IPS DF 6.9 (cell line): Measurements from ENCODE around the gene LGALS13.

Source experiments
- DNase-seq: peaks from one replicate; pipeline ENCODE4 v3.0.0-alpha.2; 2013; ENCODE audit warnings: low read depth, low spot score
- H3K27ac ChIP-seq: one replicate; pipeline ENCODE4 v1.5.1; 2013; ENCODE audit warnings: low read length, control low read depth
- H3K27me3 ChIP-seq: 2 replicates; pipeline ENCODE4 v1.6.1; 2013; ENCODE audit warnings: mild to moderate bottlenecking, low read length; ENCODE audit not compliant: control insufficient read depth, insufficient read depth
- H3K36me3 ChIP-seq: 2 replicates; pipeline ENCODE4 v1.6.1; 2013; ENCODE audit warnings: low read length; ENCODE audit not compliant: control insufficient read depth, insufficient read depth
- H3K4me1 ChIP-seq: 2 replicates; pipeline ENCODE4 v1.6.1; 2013; ENCODE audit warnings: low read length; ENCODE audit not compliant: control insufficient read depth, insufficient read depth
- H3K4me3 ChIP-seq: 2 replicates; pipeline ENCODE4 v1.5.1; 2013; ENCODE audit warnings: mild to moderate bottlenecking, low read length
- H3K9me3 ChIP-seq: 2 replicates; pipeline ENCODE4 v1.6.1; 2013; ENCODE audit warnings: low read length, inconsistent platforms; ENCODE audit not compliant: control insufficient read depth, insufficient read depth
- WGBS: extraction: QIAGEN DNeasy Blood & Tissue Kit; methylation state at CpG from one replicate; pipeline ENCODE4 v1.1.7; 2013; ENCODE audit warnings: mixed read lengths, missing lambda C conversion rate; ENCODE audit not compliant: insufficient read length, insufficient coverage; 5-methylcytosine and 5-hydroxymethylcytosine counted together

The LGALS13 gene, protein sequence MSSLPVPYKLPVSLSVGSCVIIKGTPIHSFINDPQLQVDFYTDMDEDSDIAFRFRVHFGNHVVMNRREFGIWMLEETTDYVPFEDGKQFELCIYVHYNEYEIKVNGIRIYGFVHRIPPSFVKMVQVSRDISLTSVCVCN

DNA sequence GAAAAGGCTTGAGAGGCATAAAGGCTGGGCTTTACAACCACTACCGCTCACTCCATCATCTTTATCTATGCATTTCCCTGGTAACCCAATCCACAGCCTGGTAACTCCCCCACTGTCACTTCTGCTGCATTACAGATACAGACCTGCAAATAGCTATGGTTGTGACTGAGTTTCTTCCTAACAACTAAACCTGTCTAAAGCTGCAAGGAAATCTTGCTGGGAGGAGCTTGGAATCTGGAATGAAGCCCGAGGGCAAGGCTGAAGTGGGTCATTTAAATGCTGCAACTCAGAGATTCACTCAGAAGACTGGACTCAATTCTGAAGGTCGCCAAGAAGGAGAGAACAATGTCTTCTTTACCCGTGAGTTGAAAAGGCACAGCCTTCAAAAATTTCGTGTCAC lies at the start of gene LGALS13:
Gene LGALS13, plus strand, starts transcription at position 301 of the 400 bp plus-strand sequence. Its CDS starts 45 bp downstream, at position 346.
- Histone ChIP-seq H3K4me3 (no peak within 1 kb of the TSS), H3K36me3 (no peaks in the 10 kb centered on the region), H3K27ac (no peak within 1 kb of the TSS), H3K9me3 (no peaks in the 10 kb centered on the region), H3K4me1 (no peaks in the 10 kb centered on the region), H3K27me3 (no peaks in the 10 kb centered on the region)
- DNase-seq: no peak
- WGBS: no CpG with 5 or more reads among the region's 5 CpGs

DNA sequence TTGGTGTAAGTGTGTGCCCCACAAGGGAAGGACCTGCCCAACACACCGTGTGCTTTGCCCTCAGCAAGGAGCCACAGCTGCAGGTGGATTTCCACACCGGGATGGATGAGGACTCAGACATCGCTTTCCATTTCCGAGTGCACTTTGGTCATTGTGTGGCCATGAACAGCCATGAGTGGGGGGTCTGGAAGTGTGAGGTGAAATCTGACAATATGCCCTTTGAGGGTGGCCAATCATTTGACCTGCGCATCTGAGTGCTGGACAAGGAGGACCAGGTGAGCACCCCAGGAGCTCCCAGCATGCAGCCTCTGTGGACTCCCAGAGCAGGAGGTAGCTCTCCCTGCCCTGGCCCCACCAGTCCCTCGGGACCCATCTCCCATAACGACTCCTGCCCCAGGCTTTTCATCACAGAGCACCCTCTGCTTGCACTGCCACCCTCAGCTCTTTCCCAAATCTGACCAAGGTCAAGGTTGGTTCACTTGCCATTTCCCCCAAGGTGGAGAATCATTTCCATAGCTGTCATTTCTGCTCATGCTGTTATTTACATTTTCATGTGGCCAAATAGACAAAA lies 49.2 kb upstream of the LGALS13 start:
- DNase-seq: no peak
- no peaks in the 10 kb centered on the region for H3K4me1 ChIP-seq
- WGBS: no CpG with 5 or more reads among the region's 7 CpGs

DNA sequence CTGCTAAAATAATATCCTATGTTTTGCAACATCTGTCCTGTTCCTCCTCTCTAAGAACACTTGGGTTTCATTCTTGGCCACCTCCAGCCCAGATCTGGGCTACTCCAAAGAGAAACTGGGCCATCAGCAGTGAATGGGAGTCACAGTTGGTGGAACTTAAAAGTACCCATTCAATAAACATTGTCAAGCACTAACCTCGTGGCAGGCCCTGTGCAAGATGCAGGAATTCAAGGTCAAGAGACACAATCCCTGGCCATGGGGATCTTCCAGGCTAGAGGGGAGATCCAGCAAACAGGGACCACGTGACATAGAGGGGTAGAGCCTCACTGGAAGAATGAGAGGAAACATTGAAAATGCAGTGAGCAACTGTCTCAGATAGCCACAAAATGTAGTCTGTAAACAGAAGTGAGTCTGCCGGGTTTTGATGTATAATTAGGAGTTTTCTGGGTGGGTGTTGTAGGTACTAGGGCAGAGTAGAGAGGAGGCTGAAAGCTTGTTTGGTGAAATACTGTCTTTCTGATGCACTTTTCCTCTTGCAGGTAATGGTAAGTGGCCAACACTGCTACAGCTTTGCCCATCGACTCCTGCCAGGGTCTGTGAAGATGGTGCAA lies 47.5 kb upstream of the LGALS13 start:
- no peaks in the 10 kb centered on the region for H3K27me3 ChIP-seq
- DNase-seq: no peak
- no peak overlapping the region for H3K27ac ChIP-seq
- H3K4me1 ChIP-seq: no peaks in the 10 kb centered on the region
- no peaks in the 10 kb centered on the region for H3K36me3 ChIP-seq
- no peak overlapping the region for H3K4me3 ChIP-seq
- H3K9me3 ChIP-seq: no peaks in the 10 kb centered on the region
- WGBS: no CpG with 5 or more reads among the region's 4 CpGs

More for the DNA sequence above, 49.2 kb upstream of the LGALS13 start:
- Histone ChIP-seq H3K9me3 (no peaks in the 10 kb centered on the region), H3K27ac (no peak overlapping the region), H3K4me3 (no peak overlapping the region), H3K36me3 (no peaks in the 10 kb centered on the region), H3K27me3 (no peaks in the 10 kb centered on the region)

DNA sequence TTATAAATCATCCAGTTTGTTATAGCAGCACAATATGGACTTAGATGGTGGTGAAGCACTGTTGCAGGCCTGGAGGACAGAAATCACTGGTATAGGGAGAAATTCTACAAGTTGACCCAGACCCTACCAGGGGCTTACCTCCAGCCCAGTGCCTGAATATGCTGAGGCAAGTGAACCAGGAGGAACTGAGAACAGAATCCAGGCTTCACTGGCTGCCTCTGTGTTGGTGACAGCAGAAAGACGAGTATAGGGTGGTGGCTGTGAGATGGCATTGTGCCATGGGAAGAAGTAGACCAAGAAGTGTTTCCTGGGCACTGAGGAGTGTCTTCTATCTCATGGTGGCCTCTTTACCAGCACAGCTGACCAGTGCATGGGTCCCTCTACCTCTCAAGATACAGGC lies 46.4 kb upstream of the LGALS13 start:
- no CpG with 5 or more reads among the region's 1 CpG for WGBS
- Histone ChIP-seq H3K4me3 (no peak overlapping the region), H3K36me3 (no peaks in the 10 kb centered on the region), H3K9me3 (no peaks in the 10 kb centered on the region), H3K27me3 (no peaks in the 10 kb centered on the region), H3K27ac (no peak overlapping the region), H3K4me1 (no peaks in the 10 kb centered on the region)
- no peak for DNase-seq

DNA sequence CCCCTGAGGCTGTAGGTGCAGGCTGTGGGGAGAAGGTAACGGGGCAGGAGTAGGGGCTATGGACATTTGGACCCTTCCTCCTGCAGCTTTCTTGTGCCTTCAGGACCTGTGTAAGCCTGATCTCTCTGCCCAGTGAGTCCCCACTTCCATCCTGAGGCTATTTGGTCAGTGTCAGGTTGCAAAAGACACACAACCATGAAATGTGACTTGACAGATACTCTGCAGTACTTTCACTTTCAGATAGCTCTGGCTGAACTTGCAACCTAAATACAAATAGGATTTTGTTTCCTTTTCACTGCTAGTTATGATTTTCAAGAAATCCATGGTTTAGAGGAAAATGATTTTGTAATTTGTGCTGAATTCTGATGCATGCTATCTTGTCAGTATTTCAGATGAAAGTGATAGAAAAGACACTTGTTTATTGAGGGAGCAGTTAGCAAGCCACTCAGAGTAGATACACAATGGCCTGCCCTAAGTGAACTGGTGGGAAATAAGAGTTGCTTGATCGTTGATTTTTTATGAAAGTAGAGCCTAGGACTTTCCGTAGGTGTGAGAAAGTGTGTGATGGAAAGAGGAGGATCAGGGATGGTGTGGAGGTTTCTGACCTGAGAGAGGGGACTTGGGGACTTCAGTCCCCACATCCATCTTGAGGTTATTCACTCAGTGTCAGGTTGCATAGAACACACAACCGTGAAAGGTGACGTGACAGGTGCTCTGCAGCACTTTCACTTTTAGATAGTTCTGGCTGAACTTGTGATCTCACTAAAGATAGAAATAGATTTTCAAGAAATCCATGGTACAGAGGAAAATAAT lies 44.3 kb upstream of the LGALS13 start:
- no peaks in the 10 kb centered on the region for H3K4me1 ChIP-seq
- 100% methylated on average over 2 of the region's 5 CpGs for WGBS
- H3K27ac ChIP-seq: no peak overlapping the region
- H3K4me3 ChIP-seq: no peak overlapping the region
- DNase-seq: no peak
- no peaks in the 10 kb centered on the region for H3K36me3 ChIP-seq
- no peaks in the 10 kb centered on the region for H3K9me3 ChIP-seq
- no peaks in the 10 kb centered on the region for H3K27me3 ChIP-seq

DNA sequence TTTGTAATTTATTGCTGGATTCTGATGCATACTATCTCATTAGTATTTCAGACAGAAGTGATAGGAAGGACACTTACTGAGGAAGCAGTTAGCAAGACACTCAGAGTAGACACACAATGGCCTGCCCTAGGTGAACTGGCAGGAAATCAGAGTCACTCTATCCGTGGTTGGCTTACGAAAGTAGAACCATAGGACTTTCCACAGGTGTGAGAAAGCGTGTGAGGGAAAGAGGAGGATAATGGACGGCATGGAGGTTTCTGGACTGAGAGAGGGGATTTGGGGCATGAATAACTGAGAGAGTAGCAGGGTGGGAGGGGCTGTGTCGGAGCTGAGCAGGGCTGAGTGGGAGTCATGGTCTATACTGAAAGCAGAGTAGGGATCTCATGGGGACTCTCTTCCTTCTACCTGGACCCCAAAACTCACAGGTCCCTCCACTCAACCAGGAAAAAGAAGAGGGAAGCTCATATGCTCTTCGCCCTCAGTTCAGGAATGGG lies 43.7 kb upstream of the LGALS13 start:
- H3K9me3 ChIP-seq: no peaks in the 10 kb centered on the region
- H3K27me3 ChIP-seq: no peaks in the 10 kb centered on the region
- DNase-seq: no peak
- H3K36me3 ChIP-seq: no peaks in the 10 kb centered on the region
- WGBS: no CpG with 5 or more reads among the region's 6 CpGs
- H3K4me1 ChIP-seq: no peaks in the 10 kb centered on the region
- no peak overlapping the region for H3K4me3 ChIP-seq
- H3K27ac ChIP-seq: no peak overlapping the region

DNA sequence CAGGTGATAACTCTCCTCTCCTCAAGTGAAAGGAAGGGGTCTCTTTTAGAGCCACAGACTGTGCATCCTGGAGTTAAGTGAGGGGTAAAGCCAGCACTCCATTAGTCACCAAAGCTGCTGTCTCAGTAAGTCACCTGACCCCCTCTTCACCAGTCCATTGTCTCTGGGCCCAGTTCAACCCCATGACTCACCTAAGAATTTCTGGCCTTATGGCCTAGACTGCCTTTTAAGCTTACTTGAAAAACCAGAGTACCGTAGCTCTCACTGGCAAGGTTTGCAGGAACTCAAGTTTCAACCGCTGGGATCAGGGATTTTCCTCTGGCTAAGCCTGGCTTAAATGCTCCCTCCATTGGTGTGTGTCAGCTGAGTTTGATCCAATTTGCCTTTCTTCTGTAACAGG lies 38.9 kb upstream of the LGALS13 start:
- Histone ChIP-seq H3K27ac (no peak overlapping the region), H3K36me3 (no peaks in the 10 kb centered on the region), H3K4me1 (no peaks in the 10 kb centered on the region), H3K27me3 (no peaks in the 10 kb centered on the region), H3K9me3 (no peaks in the 10 kb centered on the region), H3K4me3 (no peak overlapping the region)
- no CpG with 5 or more reads among the region's 2 CpGs for WGBS
- no peak for DNase-seq

DNA sequence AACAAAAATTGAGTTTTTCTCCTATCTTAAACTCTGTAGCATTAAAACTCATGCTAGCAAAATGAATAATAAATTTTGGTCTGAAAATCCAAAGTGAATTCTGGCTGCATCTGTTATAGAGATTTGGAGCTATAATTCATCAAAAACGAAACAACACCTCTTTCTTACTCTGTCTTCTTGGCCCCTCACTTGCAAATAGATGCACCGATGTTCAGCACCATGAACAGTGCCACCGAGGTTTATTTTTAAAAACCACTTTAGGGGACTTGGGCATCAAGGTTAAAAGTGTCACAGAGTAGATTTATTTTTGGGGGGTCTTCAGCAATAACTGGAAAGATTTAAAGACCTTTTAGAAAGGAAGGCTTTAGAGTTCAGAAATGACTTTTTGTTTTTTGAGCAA lies 36.3 kb upstream of the LGALS13 start:
- Histone ChIP-seq H3K27me3 (no peaks in the 10 kb centered on the region), H3K4me1 (no peaks in the 10 kb centered on the region), H3K27ac (no peak overlapping the region), H3K9me3 (no peaks in the 10 kb centered on the region), H3K36me3 (no peaks in the 10 kb centered on the region), H3K4me3 (no peak overlapping the region)
- no CpG with 5 or more reads among the region's 3 CpGs for WGBS
- no peak for DNase-seq

DNA sequence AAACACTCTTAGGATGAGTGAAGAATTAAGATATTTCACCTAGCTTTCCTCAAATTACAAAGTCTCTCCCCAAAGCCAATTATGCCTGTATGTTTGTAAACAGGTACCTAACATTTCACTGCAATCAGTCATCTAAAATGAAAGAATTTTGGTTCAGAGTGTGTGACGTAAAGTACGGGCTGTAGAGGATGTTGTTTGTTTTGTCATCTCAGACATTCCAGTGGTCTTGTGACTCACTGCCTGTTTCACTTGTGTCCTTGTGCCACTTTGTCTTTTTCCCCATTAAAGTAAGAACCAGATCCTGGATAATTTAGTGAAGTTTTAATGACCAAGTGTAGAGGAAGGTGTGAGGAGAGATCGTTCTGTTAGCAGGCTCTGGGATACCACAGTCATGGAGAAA lies 33.7 kb upstream of the LGALS13 start:
- no peaks in the 10 kb centered on the region for H3K36me3 ChIP-seq
- no peak overlapping the region for H3K27ac ChIP-seq
- no CpG with 5 or more reads among the region's 3 CpGs for WGBS
- H3K9me3 ChIP-seq: no peaks in the 10 kb centered on the region; the same call in 1 of the 2 replicates
- H3K27me3 ChIP-seq: no peaks in the 10 kb centered on the region
- no peaks in the 10 kb centered on the region for H3K4me1 ChIP-seq
- DNase-seq: no peak
- H3K4me3 ChIP-seq: no peak overlapping the region

DNA sequence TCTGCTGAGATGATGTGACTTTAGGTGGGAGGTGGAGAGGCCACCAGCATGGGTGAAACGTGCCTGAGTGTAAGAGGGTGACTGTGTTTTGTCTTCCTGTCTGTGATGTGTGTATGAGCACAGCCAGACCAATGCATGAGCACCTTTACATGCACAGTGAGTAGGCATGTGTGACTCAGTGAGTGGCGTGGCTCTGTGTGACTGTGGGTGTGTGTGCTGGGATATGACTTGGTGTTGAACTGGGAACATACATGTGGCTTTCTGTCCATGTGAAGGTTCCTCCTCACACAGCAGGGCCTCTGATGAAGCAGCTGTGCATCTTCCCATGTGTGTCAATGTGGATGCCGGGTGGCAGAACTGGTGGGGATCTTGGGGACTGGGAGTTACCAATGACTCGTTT lies 19.9 kb upstream of the LGALS13 start:
- no peak overlapping the region for H3K27ac ChIP-seq
- H3K27me3 ChIP-seq: no peaks in the 10 kb centered on the region
- no peaks in the 10 kb centered on the region for H3K9me3 ChIP-seq
- no CpG with 5 or more reads among the region's 4 CpGs for WGBS
- no peak overlapping the region for H3K4me3 ChIP-seq
- no peak for DNase-seq
- no peaks in the 10 kb centered on the region for H3K36me3 ChIP-seq
- no peaks in the 10 kb centered on the region for H3K4me1 ChIP-seq
